Left ventricle myocardium inferior (tissue), 1 donor: ENCODE results near the gene DGAT2. TPM values are rescaled to one million over a fixed set of nuclear protein-coding genes. Genes with fewer than 3 reads are reported as not detected.

Source experiments
- DNase-seq: peaks from one replicate; pipeline ENCODE4 v3.0.0-alpha.2; 2020
- H3K27ac ChIP-seq: fragments of 200-600 bp; replicated peaks from 2 replicates; pipeline ENCODE4 v1.8.0; 2021
- H3K27me3 ChIP-seq: fragments of 200-600 bp; 2 replicates; pipeline ENCODE4 v1.8.0; 2021; ENCODE audit warnings: low read depth
- H3K36me3 ChIP-seq: fragments of 200-600 bp; 2 replicates; pipeline ENCODE4 v1.8.0; 2021
- H3K4me1 ChIP-seq: fragments of 200-600 bp; 2 replicates; pipeline ENCODE4 v1.8.0; 2021
- H3K4me3 ChIP-seq: fragments of 200-600 bp; 2 replicates; pipeline ENCODE4 v1.8.0; 2021; ENCODE audit warnings: mild to moderate bottlenecking, moderate library complexity
- H3K9me3 ChIP-seq: fragments of 200-600 bp; replicated peaks from 2 replicates; pipeline ENCODE4 v1.8.0; 2021
- intact Hi-C: fragments of 100-400 bp; cut with micrococcal nuclease; formaldehyde crosslinking; loops from one replicate; pipeline ENCODE4 v1.11.0; 2022
- total RNA-seq: library from RNA; stranded (reverse); fragmentation: NEBNext Ultra II Directional; extraction: Animal tissue kit (Norgen Biotek cat#: 25700); gene quantifications from one replicate; pipeline ENCODE4 v1.2.1, GENCODE V29; 2021
- TF ChIP-seq, protein P1 (sequence below): fragments of 200-600 bp; IDR thresholded peaks from 2 replicates; pipeline ENCODE4 v1.8.0; 2021; ENCODE audit warnings: antibody characterized with exemption, mild to moderate bottlenecking, borderline replicate concordance
- donor health status: DM: no; HTN: yes; CAD: no; lungs with severe emphysema.

DGAT2 gene
- total RNA-seq, 1 donor from 2014 or later, result 6.9 TPM

DNA sequence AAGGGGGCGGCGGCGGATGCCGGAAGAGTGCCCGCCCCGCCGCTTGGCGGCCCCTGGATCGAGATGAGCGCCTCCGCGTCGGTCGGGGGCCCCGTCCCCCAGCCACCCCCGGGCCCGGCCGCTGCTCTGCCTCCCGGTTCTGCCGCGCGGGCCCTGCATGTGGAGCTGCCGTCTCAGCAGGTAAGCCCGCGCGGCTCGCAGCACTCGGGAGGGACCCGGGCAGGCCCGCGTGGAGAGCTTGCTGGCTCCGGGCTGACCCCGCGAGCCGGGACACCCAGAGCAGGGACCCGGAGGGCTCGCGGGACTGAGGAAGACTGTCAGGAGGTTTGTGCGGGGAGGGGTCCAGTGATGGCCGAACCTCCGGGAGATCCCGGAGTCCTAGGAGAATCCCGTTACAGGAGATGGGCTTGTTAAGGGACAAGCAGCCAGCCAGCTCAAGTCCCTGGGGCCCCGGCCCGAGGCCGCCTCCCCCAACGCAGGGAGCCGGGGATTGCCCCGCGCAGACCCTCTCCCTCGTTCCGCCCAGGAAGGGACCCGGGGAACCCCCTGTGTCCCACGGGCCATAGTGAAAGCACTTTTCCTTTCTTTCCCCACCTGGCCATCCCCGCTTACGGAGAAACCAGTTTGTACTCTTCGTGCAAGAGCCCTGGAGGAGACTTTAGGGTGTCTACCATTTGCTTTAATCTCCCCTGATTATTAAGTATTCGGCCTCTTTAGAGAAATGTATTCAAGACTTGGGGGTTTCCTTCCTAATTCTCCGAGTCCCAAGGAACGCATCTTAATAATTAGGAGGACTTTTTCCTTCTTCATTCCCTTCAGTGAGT lies 47.0 kb downstream of the DGAT2 start:
- peak overlapping the region; percentile 85 for H3K4me3 ChIP-seq
- TF ChIP-seq, protein P1, sequence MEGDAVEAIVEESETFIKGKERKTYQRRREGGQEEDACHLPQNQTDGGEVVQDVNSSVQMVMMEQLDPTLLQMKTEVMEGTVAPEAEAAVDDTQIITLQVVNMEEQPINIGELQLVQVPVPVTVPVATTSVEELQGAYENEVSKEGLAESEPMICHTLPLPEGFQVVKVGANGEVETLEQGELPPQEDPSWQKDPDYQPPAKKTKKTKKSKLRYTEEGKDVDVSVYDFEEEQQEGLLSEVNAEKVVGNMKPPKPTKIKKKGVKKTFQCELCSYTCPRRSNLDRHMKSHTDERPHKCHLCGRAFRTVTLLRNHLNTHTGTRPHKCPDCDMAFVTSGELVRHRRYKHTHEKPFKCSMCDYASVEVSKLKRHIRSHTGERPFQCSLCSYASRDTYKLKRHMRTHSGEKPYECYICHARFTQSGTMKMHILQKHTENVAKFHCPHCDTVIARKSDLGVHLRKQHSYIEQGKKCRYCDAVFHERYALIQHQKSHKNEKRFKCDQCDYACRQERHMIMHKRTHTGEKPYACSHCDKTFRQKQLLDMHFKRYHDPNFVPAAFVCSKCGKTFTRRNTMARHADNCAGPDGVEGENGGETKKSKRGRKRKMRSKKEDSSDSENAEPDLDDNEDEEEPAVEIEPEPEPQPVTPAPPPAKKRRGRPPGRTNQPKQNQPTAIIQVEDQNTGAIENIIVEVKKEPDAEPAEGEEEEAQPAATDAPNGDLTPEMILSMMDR, result no peak
- DNase-seq, result no peak
- H3K4me1 ChIP-seq, result peaks cover 63% of the 10 kb centered on the region
- intact Hi-C loops, result no loop called here
- H3K36me3 ChIP-seq, result no peaks in the 10 kb centered on the region
- no peaks in the 10 kb centered on the region for H3K9me3 ChIP-seq
- no peaks in the 10 kb centered on the region for H3K27me3 ChIP-seq
- H3K27ac ChIP-seq, result peak overlapping the region; percentile 95

DNA sequence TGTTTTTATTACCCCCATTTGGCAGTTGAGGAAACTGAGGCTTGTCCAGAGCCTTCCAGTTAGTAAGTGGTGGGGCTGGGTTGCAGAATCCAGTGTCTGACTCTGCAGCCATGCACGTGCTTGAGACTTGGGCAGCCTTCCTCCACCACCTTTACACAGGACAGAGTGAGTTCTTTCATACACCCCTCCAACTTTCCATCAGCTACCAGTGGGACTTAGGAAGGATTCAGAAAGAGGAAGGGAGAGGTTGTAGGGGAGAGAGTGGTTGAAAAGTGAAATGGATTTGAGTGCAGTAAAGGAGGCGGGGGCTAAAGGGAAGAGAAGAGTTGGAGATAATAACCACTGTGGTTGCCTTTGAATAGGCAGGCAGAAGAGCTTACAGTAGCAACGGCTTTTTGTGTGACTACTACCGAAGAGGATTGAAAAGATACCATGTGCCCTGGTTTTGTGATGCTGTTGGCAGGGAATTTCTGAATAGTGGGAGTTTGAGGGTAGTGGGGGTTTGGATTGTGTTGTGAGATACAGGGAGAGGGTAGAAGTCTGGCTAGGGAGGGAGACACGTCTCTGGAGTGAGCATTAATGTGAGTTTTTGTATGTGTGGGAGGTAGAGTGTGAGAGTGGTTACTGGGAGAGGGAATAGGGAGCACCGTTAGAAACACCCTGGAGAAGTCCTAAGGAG lies 48.1 kb downstream of the DGAT2 start:
- peak overlapping the region; percentile 95 for H3K27ac ChIP-seq
- H3K4me3 ChIP-seq, result peak overlapping the region; percentile 85
- TF ChIP-seq, protein P1, result no peak
- no peaks in the 10 kb centered on the region for H3K9me3 ChIP-seq
- no peak for DNase-seq
- H3K27me3 ChIP-seq, result no peaks in the 10 kb centered on the region
- H3K36me3 ChIP-seq, result no peaks in the 10 kb centered on the region
- intact Hi-C loops, result no loop called here
- peaks cover 68% of the 10 kb centered on the region for H3K4me1 ChIP-seq

DNA sequence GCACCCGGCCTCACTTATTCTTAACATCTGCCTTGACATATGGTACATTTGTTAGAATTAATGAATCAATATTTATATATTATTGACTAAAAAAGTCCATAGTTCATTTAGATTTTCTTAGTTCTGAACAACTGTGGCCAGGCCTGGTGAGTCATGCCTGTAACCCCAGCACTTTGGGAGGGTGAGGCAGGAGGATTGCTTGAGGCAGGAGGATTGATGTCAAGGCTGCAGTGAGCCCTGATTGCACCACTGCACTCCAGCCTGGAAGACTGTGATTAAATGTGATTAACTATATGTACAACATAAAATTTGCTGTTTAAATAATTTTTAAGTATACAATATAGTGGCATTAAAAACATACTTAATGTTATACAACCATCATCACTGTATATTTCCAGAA lies 52.1 kb downstream of the DGAT2 start:
- H3K27me3 ChIP-seq, result no peaks in the 10 kb centered on the region
- DNase-seq, result no peak
- intact Hi-C loops, result no loop called here
- H3K4me3 ChIP-seq, result no peak overlapping the region
- H3K9me3 ChIP-seq, result no peaks in the 10 kb centered on the region
- H3K4me1 ChIP-seq, result peaks cover 78% of the 10 kb centered on the region
- TF ChIP-seq, protein P1, result no peak
- no peaks in the 10 kb centered on the region for H3K36me3 ChIP-seq
- no peak overlapping the region for H3K27ac ChIP-seq

DNA sequence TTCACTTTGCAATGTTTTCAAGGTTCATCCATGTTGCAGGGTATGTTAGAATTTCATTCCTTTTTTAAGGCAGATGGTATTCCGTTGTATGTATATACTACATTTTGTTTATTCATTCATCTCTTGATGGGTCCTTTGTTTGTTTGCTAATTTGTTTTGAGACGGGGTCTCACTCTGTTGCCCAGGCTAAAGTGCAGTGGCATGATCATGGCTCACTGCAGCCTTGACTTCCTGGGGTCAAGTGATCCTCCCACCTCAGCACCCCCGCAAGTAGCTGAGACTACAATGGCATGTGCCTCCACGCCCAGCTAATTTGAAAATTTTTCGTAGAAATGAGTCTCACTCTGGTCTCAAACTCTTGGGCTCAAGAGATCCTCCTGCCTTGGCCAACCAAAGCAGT lies 52.6 kb downstream of the DGAT2 start:
- Histone ChIP-seq H3K27me3 (no peaks in the 10 kb centered on the region), H3K9me3 (no peaks in the 10 kb centered on the region), H3K27ac (no peak overlapping the region), H3K4me1 (peaks cover 78% of the 10 kb centered on the region), H3K36me3 (no peaks in the 10 kb centered on the region), H3K4me3 (no peak overlapping the region)
- intact Hi-C loops, result no loop called here
- TF ChIP-seq, protein P1, result no peak
- DNase-seq, result no peak

DNA sequence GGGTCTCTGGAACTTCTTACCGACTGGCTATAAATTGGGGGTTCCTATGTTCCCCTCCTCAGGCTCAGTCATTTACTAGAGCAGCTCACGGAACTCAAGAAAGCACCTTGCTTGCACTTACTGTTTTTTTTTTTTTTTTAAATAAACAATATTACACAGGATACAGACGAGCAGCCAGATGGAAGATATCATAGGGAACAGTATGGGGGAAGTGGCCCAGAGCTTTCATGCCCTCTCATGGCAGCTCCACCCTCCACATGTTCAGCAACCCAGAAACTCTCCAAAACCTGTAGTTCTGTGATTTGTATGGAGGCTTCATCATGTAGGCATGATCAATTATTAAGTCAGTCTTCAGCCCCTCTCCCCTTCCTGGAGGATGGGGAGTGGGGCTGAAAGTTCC lies 54.0 kb downstream of the DGAT2 start:
- DNase-seq, result no peak
- peaks cover 78% of the 10 kb centered on the region for H3K4me1 ChIP-seq
- no peaks in the 10 kb centered on the region for H3K36me3 ChIP-seq
- H3K9me3 ChIP-seq, result no peaks in the 10 kb centered on the region
- H3K27me3 ChIP-seq, result no peaks in the 10 kb centered on the region
- no peak overlapping the region for H3K4me3 ChIP-seq
- TF ChIP-seq, protein P1, result no peak
- H3K27ac ChIP-seq, result peak overlapping the region; percentile 59
- intact Hi-C loops, result no loop called here
